DMS79 treated with DMSO at 0.1 percent for 48 hours (cell line): ENCODE data around the gene GAPDHS.

Experiments
- DNase-seq: peaks from one replicate; lab custom pipeline; 2025; lab: John Stamatoyannopoulos, UW

GAPDHS gene

DNA sequence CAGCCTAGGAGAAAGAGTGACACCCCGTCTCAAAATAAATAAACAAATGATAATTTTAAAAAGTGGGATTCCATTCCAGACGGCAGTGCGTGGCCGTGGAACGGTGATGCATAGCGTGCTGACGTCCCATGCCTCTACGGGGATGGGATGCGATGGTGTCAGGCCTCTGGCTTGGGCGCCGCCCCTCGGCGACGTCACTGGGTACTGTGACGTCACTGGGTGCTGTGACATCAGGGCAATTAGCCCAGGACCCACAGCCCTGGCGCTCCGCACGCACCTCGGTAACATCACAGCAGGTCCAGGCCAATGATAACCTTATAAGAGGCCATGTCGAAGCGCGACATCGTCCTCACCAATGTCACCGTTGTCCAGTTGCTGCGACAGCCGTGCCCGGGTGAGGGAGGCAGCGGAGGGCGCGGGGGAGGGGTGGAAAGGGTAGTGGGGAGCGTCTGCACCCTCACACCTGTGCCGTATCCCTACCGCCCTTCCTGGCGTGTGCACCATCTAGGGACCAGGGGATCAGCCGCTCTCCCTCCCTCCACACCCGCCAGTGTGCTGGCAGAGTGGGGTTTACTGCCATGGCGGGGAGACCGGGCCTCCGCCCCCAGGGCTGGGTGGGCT is at the start of gene GAPDHS:
Gene GAPDHS, plus strand, starts transcription at position 256 of the 621 bp plus-strand sequence. Its CDS starts 72 bp downstream, at position 328.
- no peak for DNase-seq

DNA sequence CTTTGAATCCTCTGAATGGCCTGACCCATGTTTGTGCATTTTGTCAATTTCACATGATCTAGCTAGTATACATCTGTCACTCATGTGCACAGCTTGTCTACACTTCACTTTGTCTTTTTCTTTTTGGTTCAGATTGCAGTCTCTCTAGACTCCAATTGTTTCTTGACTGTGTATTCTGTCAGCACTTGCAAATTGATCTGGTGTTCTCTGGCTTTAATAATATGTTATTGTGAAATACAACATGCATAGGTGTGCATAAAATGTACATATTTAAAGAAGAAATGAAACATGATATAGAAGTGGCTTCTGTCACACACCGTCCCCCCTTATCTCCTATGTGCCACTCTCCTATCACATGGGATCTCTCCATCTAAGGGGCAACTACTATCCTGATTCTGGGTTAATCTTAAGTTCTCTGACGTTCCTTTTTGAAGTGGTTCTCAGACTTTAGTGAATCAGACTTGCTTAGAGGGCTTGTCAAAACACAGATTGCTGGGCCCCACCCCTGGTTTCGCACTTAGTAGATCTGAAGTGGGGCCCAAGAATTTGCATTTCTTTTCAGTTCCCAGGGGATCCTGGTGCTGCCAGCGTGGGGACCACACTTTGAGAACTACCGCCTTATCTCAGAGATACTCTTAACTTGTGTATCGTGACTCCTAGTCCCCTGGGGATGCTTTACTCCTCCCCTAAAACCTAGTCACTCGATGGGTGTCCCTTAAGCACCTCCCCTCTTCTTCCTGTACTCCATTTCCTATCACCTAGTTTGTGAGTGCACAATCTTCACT is 48.8 kb upstream of the GAPDHS start:
- no peak for DNase-seq

DNA sequence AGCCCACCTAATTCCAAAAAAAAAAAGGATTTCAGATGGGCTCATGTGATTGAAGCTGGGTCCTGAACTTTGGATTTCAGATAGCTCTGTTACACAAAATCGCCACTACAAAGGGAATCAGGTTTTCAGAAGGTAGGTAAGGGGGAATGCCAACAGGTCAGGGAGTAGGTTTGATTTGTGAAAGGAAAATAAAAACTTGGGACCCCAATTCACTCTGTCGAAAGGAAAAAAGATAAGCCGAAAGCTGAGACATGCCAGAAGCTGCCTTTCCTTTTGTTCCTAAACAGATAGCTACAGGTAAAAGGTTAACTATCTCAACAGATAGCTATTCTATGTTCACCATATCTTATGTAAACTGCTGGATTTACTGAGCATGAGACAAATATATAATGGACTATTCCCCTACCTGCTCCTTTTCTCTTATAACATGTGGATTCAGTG is 47.0 kb upstream of the GAPDHS start:
- DNase-seq = no peak

DNA sequence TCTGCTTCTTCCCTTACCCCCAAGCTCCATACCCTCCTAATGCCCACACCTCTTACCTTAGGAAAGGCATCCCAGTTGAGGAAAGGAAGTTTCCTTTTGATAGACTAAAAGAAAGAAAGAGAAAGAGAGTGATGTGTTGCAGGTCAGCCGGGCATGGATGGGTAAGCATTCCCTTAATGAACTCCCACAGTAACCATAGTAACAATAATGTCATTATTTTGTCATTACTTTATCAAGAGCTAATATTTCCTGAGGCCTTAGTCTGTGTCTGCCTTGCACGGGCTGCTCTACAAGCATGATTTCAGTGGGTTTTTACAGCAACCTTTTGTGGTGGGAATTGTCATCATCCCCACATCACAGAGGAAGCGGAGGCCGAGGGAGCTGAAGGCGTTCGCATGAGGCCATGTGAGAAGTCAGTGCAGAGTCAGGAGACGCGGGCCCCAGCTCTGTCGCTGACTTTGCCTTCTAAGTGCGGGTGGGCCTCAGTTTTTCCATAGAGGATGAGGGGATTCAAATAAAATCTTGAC is 45.5 kb upstream of the GAPDHS start:
- DNase-seq = no peak

DNA sequence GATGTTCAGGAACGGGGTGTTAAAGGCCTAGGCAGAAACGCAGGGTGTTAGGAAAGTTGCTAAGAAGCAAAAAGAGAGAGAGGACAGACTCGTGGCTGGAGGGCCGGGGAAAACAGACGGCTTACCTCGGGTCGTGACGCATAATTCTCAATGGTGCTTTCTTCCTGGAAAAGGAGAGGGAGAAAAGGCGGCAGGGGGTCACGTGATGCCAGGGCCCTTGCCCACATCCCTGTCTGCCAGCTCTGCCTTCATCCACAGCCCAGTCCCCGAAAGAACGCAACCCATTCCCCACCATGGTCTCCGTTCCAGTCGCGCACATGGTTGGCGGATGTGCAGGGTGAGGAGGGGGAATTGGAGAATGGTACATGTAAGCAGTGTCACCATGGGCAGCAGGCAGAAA is 44.6 kb upstream of the GAPDHS start:
- DNase-seq = no peak

DNA sequence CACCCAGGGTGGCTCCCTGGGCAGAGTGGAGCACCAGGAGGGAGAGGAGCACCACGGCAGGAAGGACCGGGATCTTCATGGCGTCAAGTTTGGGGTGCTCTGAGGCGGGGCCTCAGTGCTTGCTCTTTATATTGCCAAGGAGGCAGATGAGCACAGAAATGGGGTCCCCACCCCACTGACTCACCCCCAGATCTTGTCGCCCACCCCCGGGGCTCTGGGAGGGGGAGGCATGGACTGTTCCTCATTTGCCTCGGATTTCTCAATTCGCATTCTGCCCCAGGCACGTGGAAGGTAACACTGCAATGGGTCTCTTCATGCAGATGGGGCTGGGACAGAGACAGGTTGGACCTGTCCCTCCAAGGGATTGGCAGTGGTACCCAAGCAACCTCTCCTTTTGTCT is 42.9 kb upstream of the GAPDHS start, which contains the start of gene KRTDAP:
Gene KRTDAP, minus strand, starts transcription at position 101 of the 400 bp plus-strand sequence. Its CDS starts 22 bp downstream, at position 79.
- DNase-seq = no peak

DNA sequence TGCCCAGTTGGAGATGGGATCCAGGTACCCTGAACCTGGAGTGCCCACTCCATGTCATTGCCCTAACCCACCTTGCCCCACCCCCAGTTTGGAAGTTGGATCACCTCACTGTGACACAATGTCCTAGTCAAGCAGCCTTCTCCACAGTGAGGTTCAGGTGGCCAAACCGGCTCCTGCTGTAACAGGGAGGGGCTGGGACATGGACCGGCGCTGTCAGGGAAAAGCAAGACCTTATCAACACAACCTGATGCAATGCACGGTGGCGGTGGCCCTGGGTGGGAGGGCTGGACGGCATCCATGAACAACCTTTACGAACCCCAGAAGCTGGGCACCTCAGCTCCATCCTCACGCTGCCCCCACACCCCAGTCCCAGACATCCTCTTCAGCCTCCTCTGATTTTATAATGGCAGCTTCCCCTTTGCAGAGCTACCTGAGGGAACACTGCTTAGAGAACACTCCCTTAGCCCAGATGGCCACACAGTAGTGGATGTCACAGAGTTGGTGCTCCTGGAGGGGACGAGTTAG is 41.4 kb upstream of the GAPDHS start:
- DNase-seq = no peak

DNA sequence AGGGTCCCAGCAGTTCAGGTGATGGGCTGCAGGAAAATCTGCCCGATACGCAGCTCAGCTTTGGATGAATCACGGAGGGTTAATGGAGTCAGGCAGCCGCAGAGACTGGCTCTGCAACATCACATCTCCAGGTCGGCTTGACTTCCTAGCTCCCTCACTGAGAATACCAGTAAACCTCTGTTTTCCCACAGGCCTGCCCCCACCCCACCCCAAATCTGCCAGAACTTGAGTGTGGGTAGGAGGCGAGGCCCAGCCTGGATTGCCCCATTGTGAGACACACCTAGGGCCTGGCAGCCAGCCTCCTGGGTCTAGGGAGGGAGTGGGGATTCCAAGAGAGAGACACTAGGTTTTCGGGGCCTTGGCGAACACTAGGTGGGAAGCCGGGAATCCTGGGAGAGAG is 39.3 kb upstream of the GAPDHS start:
- no peak for DNase-seq

DNA sequence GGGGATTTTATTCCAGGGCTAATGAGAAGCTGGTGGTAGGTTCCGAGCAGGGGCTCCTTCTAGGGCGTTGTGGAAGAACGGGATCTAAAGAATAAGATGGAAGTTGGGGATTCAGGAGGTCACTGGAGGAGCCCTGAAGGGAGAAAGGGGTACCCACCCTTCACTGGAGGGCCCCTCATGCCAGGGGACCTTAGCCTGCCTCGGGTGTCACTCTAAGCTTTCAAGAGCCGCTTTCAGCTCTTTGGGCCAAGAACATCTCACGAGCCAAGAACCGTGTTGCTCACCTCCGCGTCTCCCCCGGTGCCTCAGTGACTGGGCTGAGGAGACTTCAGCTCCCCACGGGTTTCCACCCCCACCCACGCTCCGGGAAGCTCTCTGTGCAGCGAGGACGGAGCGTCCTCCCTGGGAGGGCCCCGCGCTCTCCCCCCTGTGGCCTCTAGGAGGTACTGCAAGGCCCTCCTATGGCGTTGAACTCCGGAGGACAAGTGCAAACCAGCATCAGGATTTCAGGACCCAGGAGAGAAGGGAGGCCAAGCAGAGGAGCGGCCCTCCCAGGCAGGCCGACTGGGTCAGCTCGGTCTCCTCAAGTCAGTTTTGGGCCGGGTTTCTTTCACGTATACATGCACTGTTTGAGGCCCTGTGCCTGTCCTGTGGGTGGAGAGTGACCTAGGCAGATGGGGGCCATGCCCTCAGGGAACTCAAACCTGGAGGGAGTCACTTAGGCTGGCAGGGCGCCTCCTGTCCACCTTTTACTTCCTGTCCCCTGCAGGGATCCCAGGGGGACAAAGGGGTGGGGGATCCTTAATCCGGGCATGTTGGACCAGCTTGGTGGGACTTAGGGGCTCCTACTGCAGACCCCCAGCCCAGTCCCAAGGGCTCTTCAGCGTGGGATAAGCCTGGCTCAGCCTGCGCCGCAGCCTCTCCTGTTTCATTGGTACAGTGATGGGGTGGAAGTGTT is 37.9 kb upstream of the GAPDHS start:
- peak; percentile 21 for DNase-seq

DNA sequence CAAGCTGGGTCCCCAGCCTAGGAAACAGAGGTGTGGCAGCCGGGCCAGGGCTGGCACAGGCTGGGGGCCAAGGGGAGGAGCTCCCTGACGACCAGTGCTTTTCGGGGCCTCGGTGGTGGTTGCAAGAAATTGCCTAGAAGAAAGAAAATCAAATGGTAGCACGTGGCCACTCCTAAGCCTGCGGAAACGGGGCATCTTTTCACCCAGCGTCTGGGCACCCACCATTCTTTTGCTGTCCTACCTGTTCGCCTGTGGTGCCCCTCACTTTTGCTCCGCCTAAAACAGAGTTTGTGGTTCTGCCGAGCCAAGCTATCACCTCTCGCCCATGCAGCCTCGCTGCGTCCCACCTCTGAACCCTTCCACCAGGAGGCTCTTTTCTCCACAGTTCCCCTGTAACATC is 35.9 kb upstream of the GAPDHS start:
- DNase-seq = no peak

DNA sequence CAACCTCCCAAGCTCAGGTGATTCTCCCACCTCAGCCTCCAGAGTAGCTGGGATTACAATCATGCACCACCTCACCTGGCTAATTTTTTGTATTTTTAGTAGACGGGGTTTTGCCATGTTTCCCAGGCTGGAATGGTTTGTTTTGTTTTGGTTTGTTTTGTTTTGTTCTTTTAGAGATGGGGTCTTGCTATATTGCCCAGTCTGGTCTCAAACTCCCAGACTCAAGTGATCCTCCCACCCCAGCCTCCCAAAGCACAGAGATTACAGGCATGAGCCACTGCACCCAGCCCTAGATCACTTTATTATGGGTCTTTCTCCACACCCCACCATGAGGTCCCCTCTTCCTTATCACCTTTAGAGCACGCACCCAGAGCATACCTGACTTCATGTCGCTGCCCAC is 35.0 kb upstream of the GAPDHS start:
- no peak for DNase-seq

DNA sequence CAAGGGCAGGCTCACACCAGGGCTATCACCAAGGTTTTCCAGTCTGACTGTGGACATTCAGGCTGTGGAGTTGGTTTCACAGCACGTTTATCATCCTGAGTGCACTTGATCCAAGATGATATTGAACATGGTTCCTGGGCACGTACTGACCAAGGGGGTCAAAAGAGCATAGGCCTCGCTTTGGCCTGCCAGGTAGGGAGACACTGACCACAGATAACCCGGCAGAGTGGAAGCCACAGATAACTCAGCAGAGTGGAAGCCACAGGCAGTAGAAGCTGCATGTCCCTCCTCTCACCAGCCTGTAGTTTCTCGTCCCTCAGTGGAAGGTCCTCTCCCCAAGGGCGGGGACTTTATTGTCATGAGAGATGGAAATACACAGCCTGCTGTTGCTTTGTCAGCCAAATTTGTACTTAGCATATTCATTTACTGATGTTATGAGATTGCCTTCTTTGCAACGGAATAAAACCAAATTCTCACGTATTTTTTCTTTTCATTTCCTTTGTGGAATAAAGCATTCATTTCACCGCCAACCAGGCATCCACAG is 34.2 kb upstream of the GAPDHS start:
- DNase-seq = no peak

DNA sequence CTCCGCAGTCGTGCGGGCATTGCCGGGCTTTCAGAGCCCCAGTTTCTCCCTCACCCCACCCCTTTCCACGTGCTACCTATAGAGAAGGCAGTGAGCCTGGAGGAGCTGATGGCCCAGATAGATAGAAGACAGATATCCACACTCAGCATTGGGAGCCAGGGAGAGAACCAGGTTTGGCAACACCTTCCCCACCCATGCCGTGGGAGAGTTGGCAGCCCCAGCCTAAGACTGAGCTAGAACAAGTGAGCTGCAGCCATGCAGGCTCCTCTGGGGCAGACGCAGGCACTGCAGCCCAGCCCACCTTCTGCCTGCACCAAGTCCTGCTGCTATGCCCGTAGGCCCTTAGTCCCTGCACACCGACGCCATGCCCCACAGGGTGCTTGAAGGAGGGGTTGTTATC is 32.6 kb upstream of the GAPDHS start:
- DNase-seq = no peak

DNA sequence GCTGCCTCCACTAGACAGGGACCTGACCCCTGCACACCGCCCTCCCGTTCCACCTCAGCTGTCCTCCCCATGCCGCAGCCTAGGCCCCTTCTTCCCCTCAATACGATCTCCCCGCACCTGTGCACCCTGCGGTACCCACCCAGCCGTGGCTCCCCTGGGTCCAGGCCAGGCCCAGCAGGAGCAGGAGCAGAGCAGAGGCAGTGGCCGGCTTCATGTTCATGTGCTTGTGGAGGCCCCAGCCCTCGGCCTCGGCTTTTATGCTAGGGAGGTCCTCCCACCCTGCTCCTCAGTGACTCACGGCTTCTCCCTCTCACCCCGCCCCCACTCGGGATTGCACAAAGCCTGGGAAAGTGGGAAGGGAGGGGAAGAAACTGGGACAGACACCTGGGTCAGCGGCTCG is 31.6 kb upstream of the GAPDHS start:
- no peak for DNase-seq

DNA sequence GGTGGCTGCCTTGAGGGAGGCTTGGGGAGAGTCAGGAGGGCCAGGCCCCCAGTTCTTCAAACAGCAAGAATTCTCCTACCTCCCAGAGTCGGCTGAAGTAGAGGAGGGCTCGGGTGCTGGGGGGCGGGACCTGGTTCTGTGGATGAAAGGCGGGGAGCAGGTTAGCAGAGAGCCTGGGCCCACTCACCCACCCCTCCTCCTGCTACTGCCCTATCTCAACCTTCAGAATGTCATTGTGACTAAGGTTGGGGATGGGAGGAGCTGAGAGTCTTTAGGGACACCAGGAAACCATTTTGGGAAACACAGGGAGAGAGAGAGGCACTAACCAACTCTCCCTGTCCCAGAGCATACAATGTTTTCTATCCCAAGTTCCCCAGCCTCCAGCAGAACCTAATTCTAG is 30.5 kb upstream of the GAPDHS start:
- DNase-seq = no peak

DNA sequence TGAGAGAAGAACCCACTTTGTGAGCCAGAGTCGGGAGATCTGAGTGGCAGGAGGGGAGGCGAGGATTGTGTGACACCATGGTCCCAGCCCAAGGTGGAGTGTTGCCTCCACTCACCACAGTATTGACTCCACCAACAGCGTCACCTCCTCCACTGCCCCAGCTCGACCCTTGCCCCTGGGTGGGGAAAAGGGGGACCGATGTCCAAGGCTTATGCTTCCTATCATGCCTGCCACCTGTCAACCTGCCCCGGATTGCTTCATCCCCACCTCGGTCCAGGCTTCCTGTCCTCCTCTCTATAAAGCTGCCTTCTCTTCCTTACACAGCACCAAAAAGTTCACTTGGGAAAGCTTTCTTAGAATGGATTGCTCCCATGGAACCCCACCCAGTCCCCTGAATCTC is 27.2 kb upstream of the GAPDHS start:
- DNase-seq = no peak

DNA sequence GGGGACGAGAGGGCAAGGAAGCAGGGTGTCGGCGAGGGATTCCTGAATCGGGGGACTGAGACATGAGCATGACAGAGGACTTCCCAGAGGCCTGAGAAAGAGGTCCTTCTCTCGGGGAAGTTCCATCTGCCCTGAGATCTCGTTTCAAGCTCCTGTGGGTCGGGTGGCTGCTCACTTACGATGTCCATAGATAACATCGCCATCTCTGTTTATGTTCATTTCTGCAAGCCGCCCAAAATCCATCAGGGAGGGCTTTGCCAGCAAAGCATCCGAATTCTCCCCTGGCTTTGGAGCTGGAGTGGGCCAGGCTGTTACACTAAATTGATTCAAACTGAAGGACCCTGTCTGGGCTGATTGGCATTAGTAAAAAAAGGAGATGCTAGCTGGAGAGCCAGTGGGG is 25.7 kb upstream of the GAPDHS start:
- no peak for DNase-seq

DNA sequence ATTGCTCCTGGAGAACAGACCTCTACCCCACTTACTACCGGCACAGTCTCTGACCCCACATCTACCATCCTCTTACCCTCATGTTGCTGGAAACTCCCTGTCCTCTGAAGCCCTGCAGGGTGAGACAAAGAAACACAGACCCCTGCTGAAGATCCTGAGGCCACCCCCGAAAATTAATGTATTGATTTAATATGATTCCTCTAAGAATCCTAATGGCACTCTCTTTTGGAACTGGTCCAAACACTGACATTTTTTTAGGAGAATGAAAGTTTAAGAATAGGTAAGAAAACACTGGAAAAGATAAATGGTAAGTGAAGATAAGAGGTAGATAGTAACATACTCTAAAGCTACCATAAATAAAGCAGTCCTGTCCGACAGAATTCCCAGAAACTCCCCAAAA is 25.1 kb upstream of the GAPDHS start:
- DNase-seq = no peak

DNA sequence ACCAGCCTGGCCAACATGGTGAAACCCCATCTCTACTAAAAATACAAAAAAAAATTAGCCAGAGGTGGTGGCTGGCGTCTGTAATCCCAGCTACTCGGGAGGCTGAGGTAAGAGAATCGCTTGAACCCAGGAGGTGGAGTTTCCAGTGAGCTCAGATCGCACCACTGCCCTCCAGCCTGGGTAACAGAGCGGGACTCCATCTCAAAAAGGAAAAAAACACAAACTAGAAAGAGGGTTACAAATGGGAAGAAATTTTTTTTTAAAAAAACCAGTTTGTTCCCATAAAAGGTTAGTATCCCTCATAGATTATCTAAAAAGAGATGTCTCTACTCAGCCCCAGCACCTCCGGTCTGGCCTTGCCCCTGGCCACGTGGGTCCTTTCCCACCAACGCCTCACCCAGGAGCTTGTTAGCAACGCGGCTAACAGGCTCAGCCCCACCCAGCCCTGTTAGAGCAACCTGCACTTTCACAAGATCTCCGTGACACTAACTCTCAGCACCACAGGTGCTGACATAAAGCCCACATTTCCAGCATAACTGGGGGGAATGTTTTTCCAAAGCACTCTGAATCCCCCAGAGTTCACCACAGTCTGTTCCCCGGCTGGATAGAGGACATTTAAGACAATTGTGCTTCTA is 24.1 kb upstream of the GAPDHS start:
- DNase-seq = peak; percentile 51

DNA sequence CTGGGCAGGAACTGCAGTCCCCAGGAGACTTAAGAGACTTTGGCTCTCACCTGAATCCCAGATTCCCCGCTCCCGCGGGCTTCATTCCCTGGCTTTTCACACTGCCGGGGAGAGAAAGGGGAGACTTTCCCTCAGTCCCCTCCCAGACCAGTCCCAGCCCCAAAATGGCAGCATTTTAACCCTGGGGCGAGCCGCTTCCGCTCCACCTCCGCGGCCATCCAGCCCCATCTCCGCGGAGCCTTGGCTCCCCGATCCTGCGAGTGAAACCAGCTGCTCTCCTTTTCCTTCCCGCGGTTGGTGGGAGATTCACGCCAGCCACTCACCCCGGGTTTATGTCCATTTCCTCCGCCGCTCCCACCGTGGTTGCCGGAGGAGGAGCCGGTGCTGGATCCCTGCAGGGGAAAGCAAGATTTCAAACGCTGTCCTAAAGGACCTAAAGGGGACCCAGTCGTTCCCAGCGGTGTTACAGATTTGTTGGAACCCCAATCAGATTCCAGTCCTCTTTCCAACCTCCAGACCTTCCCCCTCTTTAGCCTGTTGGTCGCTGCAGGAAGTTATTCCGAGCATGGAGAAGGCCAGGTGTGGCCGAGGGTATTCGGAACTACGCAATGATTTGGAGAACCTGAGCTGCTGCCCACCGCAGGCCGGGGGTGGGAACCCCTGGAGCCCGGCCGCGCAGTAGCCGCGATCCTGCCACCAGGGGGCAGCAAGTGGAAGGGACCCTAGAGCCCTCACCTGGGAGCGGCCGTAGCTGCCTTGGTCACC is 23.2 kb upstream of the GAPDHS start:
- peak; percentile 83 for DNase-seq

DNA sequence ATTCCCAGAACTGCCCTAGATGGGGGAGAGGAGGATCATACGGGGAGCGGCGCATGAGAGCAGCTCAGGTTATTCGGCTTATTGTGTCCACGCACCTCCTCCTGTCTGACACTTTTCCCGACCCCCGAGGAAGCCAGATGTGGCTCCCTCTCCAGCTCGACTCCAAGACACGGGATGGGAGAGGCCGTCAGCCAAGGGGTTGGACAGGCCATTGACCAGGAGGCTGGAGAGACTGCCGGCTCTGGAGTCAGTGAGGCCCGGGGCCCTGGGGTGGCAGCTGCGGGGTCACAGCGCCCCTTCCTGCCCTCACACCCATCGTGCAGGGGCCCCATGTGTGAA is 22.7 kb upstream of the GAPDHS start:
- DNase-seq = no peak
